IMR-90 (cell line): ENCODE measurements around the gene ZNF768. TPM values are rescaled to one million over a fixed set of nuclear protein-coding genes. Genes with fewer than 3 reads are reported as not detected.

Source experiments
- ATAC-seq: fragments of 200-7000 bp; cut with Tn5 transposase; 2 replicates; pipeline ENCODE4 v1.9.1; 2020; ENCODE audit warnings: low read depth, mild to moderate bottlenecking, moderate library complexity
- BruUV-seq: library from RNA; stranded (reverse); fragments of 400-500 nt; replicated peaks from 2 replicates; lab custom pipeline; 2021; lab: Mats Ljungman, UMichigan
- CTCF ChIA-PET: fragments of 300-600 bp; formaldehyde crosslinking; extraction: SDS; loops from one replicate; lab custom pipeline; 2021; ENCODE audit warnings: antibody characterized with exemption; lab: Yijun Ruan, JAX
- POLR2A ChIA-PET: fragments of 300-600 bp; sonication (Branson Sonifier 250); formaldehyde crosslinking; loops from one replicate; lab custom pipeline; 2022; ENCODE audit warnings: antibody characterized with exemption; ENCODE audit not compliant: unreplicated experiment; lab: Charles Lee
- DNase-seq: peaks from one replicate; pipeline ENCODE4 v3.0.0; 2013
- H2AFZ ChIP-seq: replicated peaks from 2 replicates; pipeline ENCODE3; 2013; ENCODE audit warnings: low read length, mild to moderate bottlenecking; ENCODE audit not compliant: poor library complexity
- H2AK5ac ChIP-seq: 2 replicates; pipeline ENCODE4 v1.6.1; 2013; ENCODE audit warnings: low read depth, low read length, inconsistent platforms
- H2AK9ac ChIP-seq: replicated peaks from 2 replicates; pipeline ENCODE3; 2013; ENCODE audit warnings: mild to moderate bottlenecking, low read depth, low read length, moderate library complexity; ENCODE audit not compliant: poor library complexity
- H2BK120ac ChIP-seq: 2 replicates; pipeline ENCODE4 v1.6.1; 2013; ENCODE audit warnings: low read depth, low read length, inconsistent platforms
- H2BK15ac ChIP-seq: 3 replicates; pipeline ENCODE4 v1.6.1; 2013; ENCODE audit warnings: low read depth, low read length, inconsistent platforms
- H2BK20ac ChIP-seq: 2 replicates; pipeline ENCODE4 v1.6.1; 2013; ENCODE audit warnings: low read depth, mild to moderate bottlenecking, inconsistent platforms, low read length, moderate library complexity
- H2BK5ac ChIP-seq: 2 replicates; pipeline ENCODE4 v1.6.1; 2013; ENCODE audit warnings: mild to moderate bottlenecking, low read depth, low read length, inconsistent platforms; ENCODE audit not compliant: poor library complexity, severe bottlenecking
- H3K14ac ChIP-seq: replicated peaks from 2 replicates; pipeline ENCODE4 v1.6.1; 2013; ENCODE audit warnings: low read depth, low read length, inconsistent platforms
- H3K18ac ChIP-seq: 2 replicates; pipeline ENCODE4 v1.6.1; 2013; ENCODE audit warnings: low read depth, low read length, control low read depth
- H3K23ac ChIP-seq: 2 replicates; pipeline ENCODE4 v1.6.1; 2013; ENCODE audit warnings: low read depth, low read length, inconsistent platforms
- H3K27ac ChIP-seq: 2 replicates; pipeline ENCODE4 v1.5.1; 2013; ENCODE audit warnings: mild to moderate bottlenecking, control low read depth, low read length; ENCODE audit not compliant: insufficient read depth
- H3K27me3 ChIP-seq: 2 replicates; pipeline ENCODE4 v1.6.1; 2013; ENCODE audit warnings: low read length; ENCODE audit not compliant: control insufficient read depth, insufficient read depth
- H3K36me3 ChIP-seq: 2 replicates; pipeline ENCODE4 v1.6.1; 2013; ENCODE audit warnings: low read length, mixed read lengths; ENCODE audit not compliant: control insufficient read depth, insufficient read depth
- H3K4ac ChIP-seq: 2 replicates; pipeline ENCODE4 v1.6.1; 2013; ENCODE audit warnings: low read depth, low read length, inconsistent platforms
- H3K4me1 ChIP-seq: 2 replicates; pipeline ENCODE4 v1.6.1; 2013; ENCODE audit warnings: low read length, mixed read lengths; ENCODE audit not compliant: control insufficient read depth, insufficient read depth
- H3K4me2 ChIP-seq: 2 replicates; pipeline ENCODE4 v1.6.1; 2013; ENCODE audit warnings: low read depth, mild to moderate bottlenecking, control low read depth, low read length, moderate library complexity
- H3K4me3 ChIP-seq: 2 replicates; pipeline ENCODE4 v1.5.1; 2013; ENCODE audit warnings: low read depth, mild to moderate bottlenecking, control low read depth, low read length, moderate library complexity; ENCODE audit not compliant: insufficient read depth
- H3K56ac ChIP-seq: 2 replicates; pipeline ENCODE4 v1.6.1; 2013; ENCODE audit warnings: low read length, inconsistent platforms; ENCODE audit not compliant: insufficient read depth; ENCODE audit errors: extremely low read depth
- H3K79me1 ChIP-seq, 2 experiments: 2 replicates each; pipeline ENCODE4 v1.6.1; 2013; ENCODE audit warnings: low read length in 2 of 2, inconsistent platforms in 1 of 2, low read depth in 1 of 2
- H3K9ac ChIP-seq: 2 replicates; pipeline ENCODE4 v1.6.1; 2013; ENCODE audit warnings: low read depth, low read length, control low read depth
- H3K9me1 ChIP-seq: 2 replicates; pipeline ENCODE4 v1.6.1; 2013; ENCODE audit warnings: low read length, inconsistent platforms; ENCODE audit not compliant: insufficient read depth
- H3K9me3 ChIP-seq: 2 replicates; pipeline ENCODE4 v1.6.1; 2013; ENCODE audit warnings: low read length; ENCODE audit not compliant: control insufficient read depth, insufficient read depth
- H4K20me1 ChIP-seq: 2 replicates; pipeline ENCODE4 v1.6.1; 2013; ENCODE audit warnings: low read length, inconsistent platforms; ENCODE audit not compliant: insufficient read depth
- H4K5ac ChIP-seq: 2 replicates; pipeline ENCODE4 v1.6.1; 2013; ENCODE audit warnings: mild to moderate bottlenecking, low read depth, low read length, control low read depth
- H4K8ac ChIP-seq, 2 experiments: 2 replicates each; pipeline ENCODE4 v1.6.1; 2013; ENCODE audit warnings: low read depth in 2 of 2, low read length in 2 of 2, control low read depth in 1 of 2, inconsistent platforms in 1 of 2
- H4K91ac ChIP-seq: 2 replicates; pipeline ENCODE4 v1.6.1; 2013; ENCODE audit warnings: low read depth, low read length, inconsistent platforms; ENCODE audit not compliant: insufficient read depth
- BHLHE40 ChIP-seq: fragments of 150-350 bp; IDR thresholded peaks from 2 replicates; pipeline ENCODE4 v1.6.1; 2016; ENCODE audit warnings: mild to moderate bottlenecking, low read depth, low read length
- CEBPB ChIP-seq: IDR thresholded peaks from 2 replicates; pipeline ENCODE4 v1.6.1; 2012; ENCODE audit warnings: low read depth, low read length, improper control_type of control experiment
- CTCF ChIP-seq: conservative IDR thresholded peaks from 2 replicates; pipeline ENCODE4 v1.5.1; 2012; ENCODE audit warnings: mild to moderate bottlenecking, low read depth, low read length, improper control_type of control experiment
- ELK1 ChIP-seq: fragments of 150-350 bp; IDR thresholded peaks from 2 replicates; pipeline ENCODE4 v1.6.1; 2016; ENCODE audit warnings: low read depth, mild to moderate bottlenecking, low read length, moderate library complexity, borderline replicate concordance
- FOS ChIP-seq: fragments of 150-350 bp; IDR thresholded peaks from 2 replicates; pipeline ENCODE4 v1.6.1; 2016; ENCODE audit warnings: low read depth, low read length
- MAFK ChIP-seq: IDR thresholded peaks from 2 replicates; pipeline ENCODE4 v1.6.1; 2012; ENCODE audit warnings: low read depth, low read length, improper control_type of control experiment
- MAZ ChIP-seq: IDR thresholded peaks from 2 replicates; pipeline ENCODE4 v1.6.1; 2012; ENCODE audit warnings: low read depth, mild to moderate bottlenecking, low read length, improper control_type of control experiment, moderate library complexity, borderline replicate concordance
- MXI1 ChIP-seq: IDR thresholded peaks from 2 replicates; pipeline ENCODE4 v1.6.1; 2012; ENCODE audit warnings: low read depth, mild to moderate bottlenecking, low read length, moderate library complexity, borderline replicate concordance
- NFE2L2 ChIP-seq: fragments of 150-350 bp; IDR thresholded peaks from 2 replicates; pipeline ENCODE4 v1.6.1; 2016; ENCODE audit warnings: low read depth, mild to moderate bottlenecking, low read length
- POLR2A ChIP-seq: IDR thresholded peaks from 2 replicates; pipeline ENCODE4 v1.6.1; 2012; ENCODE audit warnings: mild to moderate bottlenecking, low read depth, low read length
- RAD21 ChIP-seq: IDR thresholded peaks from 2 replicates; pipeline ENCODE4 v1.6.1; 2012; ENCODE audit warnings: low read length, improper control_type of control experiment
- RCOR1 ChIP-seq: IDR thresholded peaks from 2 replicates; pipeline ENCODE4 v1.6.1; 2012; ENCODE audit warnings: mild to moderate bottlenecking, low read length, improper control_type of control experiment; ENCODE audit not compliant: insufficient replicate concordance
- RFX5 ChIP-seq: IDR thresholded peaks from 2 replicates; pipeline ENCODE4 v1.8.0; 2012; ENCODE audit warnings: low read depth, mild to moderate bottlenecking, low read length, moderate library complexity
- SMC3 ChIP-seq: fragments of 150-350 bp; IDR thresholded peaks from 2 replicates; pipeline ENCODE4 v1.6.1; 2016; ENCODE audit warnings: low read depth, mild to moderate bottlenecking, antibody characterized with exemption, low read length, moderate library complexity
- USF2 ChIP-seq: fragments of 150-350 bp; IDR thresholded peaks from 2 replicates; pipeline ENCODE4 v1.6.1; 2017; ENCODE audit warnings: mild to moderate bottlenecking, antibody characterized with exemption, low read length, low read depth
- WGBS, 2 experiments: methylation state at CpG; one replicate each; pipeline versions ENCODE4 v1.1.5 to v1.1.7; 2013; ENCODE audit warnings: missing lambda C conversion rate in 2 of 2; ENCODE audit not compliant: insufficient read length in 1 of 2; ENCODE audit errors: extremely low coverage in 2 of 2; 5-methylcytosine and 5-hydroxymethylcytosine counted together
- dilution Hi-C: fragments of 300-500 bp; cut with HindIII; formaldehyde crosslinking; loops from one replicate; pipeline ENCODE4 v1.14.3; 2018; ENCODE audit warnings: low sequenced_read_pairs; ENCODE audit not compliant: unreplicated experiment
- in situ Hi-C: fragments of 300-500 bp; cut with MboI; formaldehyde crosslinking; loops from 3 replicates; pipeline ENCODE4 v1.14.3; 2019; ENCODE audit warnings: low sequenced_read_pairs, inconsistent platforms, mixed read lengths
- intact Hi-C: fragments of 100-400 bp; cut with micrococcal nuclease; formaldehyde crosslinking; loops from 2 replicates; pipeline ENCODE4 v1.10.0; 2022
- polyA plus RNA-seq, 3 experiments: library from polyadenylated mRNA; depleted of rRNA; stranded (reverse); fragments of >200 nt; gene quantifications; 2 replicates each; pipeline ENCODE4 v1.2.3, GENCODE V29; 2012; ENCODE audit warnings: low replicate concordance in 1 of 3
- total RNA-seq: library from RNA; depleted of rRNA; stranded (reverse); fragments of >200 nt; gene quantifications from 2 replicates; pipeline ENCODE4 v1.2.3, GENCODE V29; 2012

Gene ZNF768
- total and polyA plus RNA-seq, 2 of the 4 experiments (the other 2 are of a cell fraction), result 9.3 to 22.1 TPM

- H2AK5ac ChIP-seq, result no peak overlapping the region
- no peaks in the 10 kb centered on the region for H3K27me3 ChIP-seq
- H2AK9ac ChIP-seq, result peak overlapping the region; percentile 55
- ATAC-seq (no peak), DNase-seq (no peak)
- POLR2A ChIA-PET, result no interaction called here
- no peak overlapping the region for H3K9ac ChIP-seq
- H3K27ac ChIP-seq, result no peak overlapping the region
- no peak overlapping the region for H3K4me3 ChIP-seq
- peaks cover 4% of the 10 kb centered on the region; the same call in 1 of the 2 replicates for H3K9me1 ChIP-seq
- no peak overlapping the region for H4K5ac ChIP-seq
- no peak overlapping the region for H2BK5ac ChIP-seq
- H4K20me1 ChIP-seq, result no peaks in the 10 kb centered on the region; the same call in 1 of the 2 replicates
- H3K9me3 ChIP-seq, result no peaks in the 10 kb centered on the region
- dilution Hi-C loops (no loop called here), intact Hi-C loops (no loop called here), in situ Hi-C loops (no loop called here)
- no peak overlapping the region for H3K18ac ChIP-seq
- peaks cover 16 to 43% of the 10 kb centered on the region in 2 experiments; a peak in 2 of 4 replicates for H3K79me1 ChIP-seq
- H4K8ac ChIP-seq, result no peak overlapping the region
- no peak overlapping the region for H4K91ac ChIP-seq
- BruUV-seq, result no TSS peak
- no peak overlapping the region for H3K56ac ChIP-seq
- H2BK15ac ChIP-seq, result no peak overlapping the region
- H3K4ac ChIP-seq, result no peak overlapping the region
- H2BK20ac ChIP-seq, result no peak overlapping the region
- WGBS, 2 experiments, result 97% methylated on average over 59 of the region's 69 CpGs; no CpG with 5 or more reads in 1 of the 2 experiments
- no peak overlapping the region for H3K14ac ChIP-seq
- peaks cover 23% of the 10 kb centered on the region for H3K36me3 ChIP-seq
- no peak overlapping the region for H2BK120ac ChIP-seq
- no peak overlapping the region for H2AFZ ChIP-seq
- no peak overlapping the region for H3K4me2 ChIP-seq
- no peak overlapping the region for H3K23ac ChIP-seq
- CTCF ChIA-PET, result no interaction called here
- H3K4me1 ChIP-seq, result no peaks in the 10 kb centered on the region
- no peak for TF ChIP-seq MAFK
- TF ChIP-seq FOS, result no peak
- TF ChIP-seq NFE2L2, result no peak
- TF ChIP-seq RFX5, result no peak
- TF ChIP-seq MXI1, result no peak
- TF ChIP-seq RCOR1, result no peak
- no peak for TF ChIP-seq MAZ
- no peak for TF ChIP-seq BHLHE40
- TF ChIP-seq SMC3, result no peak
- no peak for TF ChIP-seq RAD21
- TF ChIP-seq CEBPB, result no peak
- no peak for TF ChIP-seq USF2
- no peak for TF ChIP-seq POLR2A
- no peak for TF ChIP-seq ELK1
- no peak for TF ChIP-seq CTCF
Measured at GRCh38 chr16:30555315-30556124, 29.2 kb upstream of the ZNF768 start.
